GM21390 (cell line): ENCODE data around the gene RPL35.

Experiments used
- ATAC-seq: cut with Tn5 transposase; IDR thresholded peaks from one replicate; pipeline ENCODE4 v1.9.1; 2021; ENCODE audit not compliant: unreplicated experiment

The RPL35 gene

GRCh38 chr9:124861342-124862229 lies at the start of gene RPL35, which contains the start of gene ARPC5L:
Gene RPL35, minus strand, starts transcription at chr9:124861957. Its CDS starts 45 bp downstream, at chr9:124861912.
Gene ARPC5L, plus strand, starts transcription at chr9:124862130. Its CDS starts 7,161 bp downstream, at chr9:124869291.
- ATAC-seq: peak; percentile 89

GRCh38 chr9:124908098-124908497 lies 46.3 kb upstream of the RPL35 start:
- ATAC-seq: no peak

GRCh38 chr9:124906966-124907365 lies 45.2 kb upstream of the RPL35 start:
- no peak for ATAC-seq

- no peak for ATAC-seq
Measured at GRCh38 chr9:124899845-124900244, 38.1 kb upstream of the RPL35 start.

- ATAC-seq: no peak
Measured at GRCh38 chr9:124897570-124898460, 36.1 kb upstream of the RPL35 start.

- ATAC-seq: no peak
Measured at GRCh38 chr9:124894741-124895170, 33.0 kb upstream of the RPL35 start.

GRCh38 chr9:124894035-124894740 lies 32.4 kb upstream of the RPL35 start:
- ATAC-seq: no peak

- no peak for ATAC-seq
Measured at GRCh38 chr9:124890179-124890578, 28.4 kb upstream of the RPL35 start.

- ATAC-seq: no peak
Measured at GRCh38 chr9:124889006-124889405, 27.2 kb upstream of the RPL35 start.

GRCh38 chr9:124887832-124888231 lies 26.1 kb upstream of the RPL35 start:
- no peak for ATAC-seq

- ATAC-seq: no peak
Measured at GRCh38 chr9:124886866-124887492, 25.2 kb upstream of the RPL35 start.

- no peak for ATAC-seq
Measured at GRCh38 chr9:124886461-124886860, 24.7 kb upstream of the RPL35 start.

- no peak for ATAC-seq
Measured at GRCh38 chr9:124885551-124885950, 23.8 kb upstream of the RPL35 start.

- ATAC-seq: no peak
Measured at GRCh38 chr9:124884376-124884775, 22.6 kb upstream of the RPL35 start.

- ATAC-seq: no peak
Measured at GRCh38 chr9:124882231-124882630, 20.5 kb upstream of the RPL35 start.

GRCh38 chr9:124881138-124881743 lies 19.5 kb upstream of the RPL35 start:
- no peak for ATAC-seq

GRCh38 chr9:124880501-124880900 lies 18.7 kb upstream of the RPL35 start:
- ATAC-seq: no peak

- ATAC-seq: no peak
Measured at GRCh38 chr9:124879226-124879625, 17.5 kb upstream of the RPL35 start.

- no peak for ATAC-seq
Measured at GRCh38 chr9:124878518-124878917, 16.8 kb upstream of the RPL35 start.

- no peak for ATAC-seq
Measured at GRCh38 chr9:124878021-124878420, 16.3 kb upstream of the RPL35 start.
